H9 (cell line): ENCODE results near the gene YPEL4. TPM values are rescaled to one million over a fixed set of nuclear protein-coding genes. Genes with fewer than 3 reads are reported as not detected.

Experiments used
- DNase-seq: peaks from one replicate; pipeline ENCODE4 v3.0.0-alpha.2; 2017
- H2AFZ ChIP-seq: one replicate; pipeline ENCODE4 v1.6.1; 2013; ENCODE audit warnings: mild to moderate bottlenecking, low read length, control low read depth, moderate library complexity
- H2AK5ac ChIP-seq: 2 replicates; pipeline ENCODE4 v1.6.1; 2013; ENCODE audit warnings: low read length, control low read depth, mixed read lengths; ENCODE audit not compliant: insufficient read length
- H2BK120ac ChIP-seq: one replicate; pipeline ENCODE4 v1.6.1; 2013; ENCODE audit warnings: low read depth, mild to moderate bottlenecking, low read length, control low read depth, inconsistent platforms; ENCODE audit not compliant: poor library complexity, severe bottlenecking
- H2BK12ac ChIP-seq: 2 replicates; pipeline ENCODE4 v1.6.1; 2013; ENCODE audit warnings: low read length, control low read depth, mixed read lengths, low read depth; ENCODE audit not compliant: insufficient read length
- H2BK15ac ChIP-seq: 2 replicates; pipeline ENCODE4 v1.6.1; 2013; ENCODE audit warnings: low read depth, low read length, control low read depth
- H2BK20ac ChIP-seq: one replicate; pipeline ENCODE4 v1.6.1; 2013; ENCODE audit warnings: low read depth, mild to moderate bottlenecking, low read length, control low read depth, inconsistent platforms; ENCODE audit not compliant: poor library complexity, severe bottlenecking
- H2BK5ac ChIP-seq: 2 replicates; pipeline ENCODE4 v1.6.1; 2013; ENCODE audit warnings: low read length, control low read depth, mixed read lengths; ENCODE audit not compliant: insufficient read length
- H3K14ac ChIP-seq: 2 replicates; pipeline ENCODE4 v1.6.1; 2013; ENCODE audit warnings: low read length, control low read depth; ENCODE audit not compliant: insufficient read depth
- H3K18ac ChIP-seq: 2 replicates; pipeline ENCODE4 v1.6.1; 2013; ENCODE audit warnings: low read depth, mild to moderate bottlenecking, mixed read lengths, low read length, control low read depth; ENCODE audit not compliant: insufficient read length
- H3K23ac ChIP-seq: 2 replicates; pipeline ENCODE4 v1.6.1; 2013; ENCODE audit warnings: low read length, control low read depth, mixed read lengths, low read depth; ENCODE audit not compliant: insufficient read length
- H3K23me2 ChIP-seq: 2 replicates; pipeline ENCODE4 v1.6.1; 2013; ENCODE audit warnings: low read depth, mild to moderate bottlenecking, mixed read lengths, low read length, control low read depth; ENCODE audit not compliant: insufficient read length, poor library complexity, severe bottlenecking
- H3K27ac ChIP-seq: 2 replicates; pipeline ENCODE4 v1.5.1; 2013; ENCODE audit warnings: low read length, control low read depth, mixed read lengths, low read depth; ENCODE audit not compliant: insufficient read length
- H3K27me3 ChIP-seq: 2 replicates; pipeline ENCODE4 v1.6.1; 2013; ENCODE audit warnings: low read length, control low read depth, inconsistent platforms; ENCODE audit not compliant: insufficient read depth
- H3K4ac ChIP-seq: 2 replicates; pipeline ENCODE4 v1.6.1; 2013; ENCODE audit warnings: low read depth, mild to moderate bottlenecking, control low read depth, inconsistent platforms, low read length, moderate library complexity
- H3K4me1 ChIP-seq: 2 replicates; pipeline ENCODE4 v1.6.1; 2013; ENCODE audit warnings: low read length, control low read depth, inconsistent platforms; ENCODE audit not compliant: insufficient read depth
- H3K4me2 ChIP-seq: 2 replicates; pipeline ENCODE4 v1.6.1; 2013; ENCODE audit warnings: low read length, control low read depth, mixed read lengths; ENCODE audit not compliant: insufficient read length, insufficient read depth
- H3K56ac ChIP-seq: 2 replicates; pipeline ENCODE4 v1.6.1; 2013; ENCODE audit warnings: low read depth, mild to moderate bottlenecking, mixed read lengths, low read length, control low read depth; ENCODE audit not compliant: insufficient read length
- H3K79me1 ChIP-seq: 2 replicates; pipeline ENCODE4 v1.6.1; 2013; ENCODE audit warnings: low read depth, mild to moderate bottlenecking, moderate library complexity, low read length, control low read depth, inconsistent platforms; ENCODE audit not compliant: insufficient read depth, poor library complexity, severe bottlenecking
- H3K79me2 ChIP-seq: 2 replicates; pipeline ENCODE4 v1.6.1; 2013; ENCODE audit warnings: low read length, control low read depth, inconsistent platforms; ENCODE audit not compliant: insufficient read depth
- H3K9ac ChIP-seq: 2 replicates; pipeline ENCODE4 v1.6.1; 2013; ENCODE audit warnings: low read length, control low read depth, mixed read lengths; ENCODE audit not compliant: insufficient read length; ENCODE audit errors: extremely low read depth
- H3K9me3 ChIP-seq: one replicate; pipeline ENCODE4 v1.6.1; 2013; ENCODE audit warnings: low read depth, low read length, inconsistent platforms; ENCODE audit not compliant: control insufficient read depth
- H3T11ph ChIP-seq: one replicate; pipeline ENCODE4 v1.6.1; 2013; ENCODE audit warnings: mild to moderate bottlenecking, low read length, control low read depth, inconsistent platforms
- H4K20me1 ChIP-seq: one replicate; pipeline ENCODE4 v1.6.1; 2013; ENCODE audit not compliant: control insufficient read depth, insufficient read length, insufficient read depth
- H4K5ac ChIP-seq: 2 replicates; pipeline ENCODE4 v1.6.1; 2013; ENCODE audit warnings: low read depth, mild to moderate bottlenecking, mixed read lengths, low read length, control low read depth; ENCODE audit not compliant: insufficient read length
- H4K8ac ChIP-seq: replicated peaks from 2 replicates; pipeline ENCODE4 v1.6.1; 2013; ENCODE audit warnings: low read length, control low read depth, mixed read lengths, low read depth; ENCODE audit not compliant: insufficient read length
- H4K91ac ChIP-seq: 2 replicates; pipeline ENCODE4 v1.6.1; 2013; ENCODE audit warnings: low read depth, mild to moderate bottlenecking, moderate library complexity, mixed read lengths, low read length, control low read depth; ENCODE audit not compliant: insufficient read length
- H3K27ac Mint-ChIP-seq, 3 experiments: 2 replicates in 2 of 3; 3 replicates in 1 of 3; pipeline ENCODE4 v1.8.0; 2020 to 2021; ENCODE audit warnings: mixed read lengths in 3 of 3, mild to moderate bottlenecking in 1 of 3, moderate library complexity in 1 of 3
- H3K27me3 Mint-ChIP-seq: 2 replicates; pipeline ENCODE4 v1.8.0; 2021; ENCODE audit warnings: low read depth, mild to moderate bottlenecking, moderate library complexity, mixed read lengths
- H3K36me3 Mint-ChIP-seq, 3 experiments: 2 replicates in 2 of 3; 3 replicates in 1 of 3; pipeline ENCODE4 v1.8.0; 2020 to 2021; ENCODE audit warnings: low read depth in 3 of 3, mixed read lengths in 3 of 3; ENCODE audit not compliant: insufficient read depth in 1 of 3
- H3K4me1 Mint-ChIP-seq, 2 experiments: 2 replicates each; pipeline ENCODE4 v1.8.0; 2020; ENCODE audit warnings: mixed read lengths in 2 of 2
- H3K4me3 Mint-ChIP-seq, 2 experiments: 2 replicates in 1 of 2; 3 replicates in 1 of 2; pipeline ENCODE4 v1.8.0; 2020 to 2021; ENCODE audit warnings: mild to moderate bottlenecking in 2 of 2, mixed read lengths in 2 of 2, moderate library complexity in 1 of 2
- H3K9me3 Mint-ChIP-seq, 2 experiments: 2 replicates in 1 of 2; 3 replicates in 1 of 2; pipeline ENCODE4 v1.8.0; 2020; ENCODE audit warnings: mild to moderate bottlenecking in 2 of 2, mixed read lengths in 2 of 2, moderate library complexity in 1 of 2
- WGBS: extraction: QIAGEN DNeasy Blood & Tissue Kit; methylation state at CpG from one replicate; pipeline ENCODE4 v1.1.7; 2013; ENCODE audit warnings: missing lambda C conversion rate, low lambda C conversion rate, mixed read lengths; ENCODE audit not compliant: insufficient read length; ENCODE audit errors: extremely low coverage; 5-methylcytosine and 5-hydroxymethylcytosine counted together
- total RNA-seq: library from RNA; stranded (reverse); gene quantifications from 2 replicates; pipeline ENCODE4 v1.2.1, GENCODE V29; 2021
- TF ChIP-seq, protein P1 (sequence below): fragments of 200-600 bp; sonication (generic); conservative IDR thresholded peaks from 3 replicates; pipeline ENCODE4 v1.8.0; 2021; ENCODE audit warnings: antibody characterized with exemption, mild to moderate bottlenecking

Gene YPEL4
- total RNA-seq, 1 experiment from 2014 or later = 0.13 TPM

DNA sequence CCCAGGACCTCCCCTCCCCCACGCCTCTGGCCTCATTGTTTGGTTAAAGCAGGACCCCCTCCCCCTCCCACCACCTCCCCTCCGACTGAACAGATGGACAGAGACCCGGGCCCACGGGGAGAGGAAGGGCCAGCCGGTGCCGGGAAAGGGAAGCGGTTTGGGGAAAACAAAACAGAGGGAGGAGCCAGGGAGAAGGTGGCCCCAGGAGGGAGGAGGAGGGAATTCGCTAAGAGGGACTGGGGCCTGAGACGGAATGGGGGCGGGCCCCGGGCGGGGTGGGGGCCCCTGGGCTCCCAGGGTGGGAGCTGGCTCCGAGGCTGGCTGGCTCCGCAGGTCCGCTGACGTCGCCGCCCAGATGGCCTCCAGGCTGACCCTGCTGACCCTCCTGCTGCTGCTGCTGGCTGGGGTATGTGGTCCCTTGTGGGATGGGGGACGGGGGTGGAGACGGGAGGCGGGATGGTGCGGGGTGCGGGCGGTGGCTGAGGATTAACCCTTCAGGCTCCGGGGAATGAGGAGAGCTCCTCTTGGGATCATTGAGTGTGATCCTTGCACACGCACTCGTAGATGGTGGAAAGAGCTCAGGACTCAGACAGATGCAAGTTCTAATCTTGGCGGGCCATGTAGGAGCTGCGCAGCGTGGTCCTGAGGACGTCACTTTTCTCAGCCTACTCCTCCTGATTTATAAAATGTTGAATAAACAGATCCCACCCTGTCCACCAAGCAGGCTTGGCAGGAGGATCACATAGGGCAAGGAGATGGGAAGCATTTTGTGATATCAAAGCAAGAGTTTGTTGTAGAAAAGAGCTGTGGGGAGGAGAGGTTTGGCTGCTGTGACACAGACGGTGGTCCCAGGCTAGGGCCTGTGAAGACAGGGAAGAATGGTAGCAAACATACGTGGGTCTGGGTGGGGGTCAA lies 51.5 kb downstream of the YPEL4 start:
- Histone ChIP-seq H2BK5ac (no peak overlapping the region), H3K27me3 (no peaks in the 10 kb centered on the region), H2AFZ (no peak overlapping the region), H3K4ac (no peak overlapping the region), H3K9ac (peak overlapping the region; percentile 27), H3K23me2 (peaks cover 8% of the 10 kb centered on the region), H3K9me3 (no peaks in the 10 kb centered on the region), H4K8ac (no peak overlapping the region), H3K4me1 (peaks cover 4% of the 10 kb centered on the region; the same call in 1 of the 2 replicates), H4K91ac (no peak overlapping the region), H3K23ac (no peak overlapping the region), H3K18ac (peak overlapping the region; percentile 11), H4K20me1 (no peaks in the 10 kb centered on the region), H2AK5ac (no peak overlapping the region), H3T11ph (no peak overlapping the region), H4K5ac (no peak overlapping the region), H2BK15ac (no peak overlapping the region), H3K14ac (peak overlapping the region; percentile 53; the same call in 1 of the 2 replicates), H2BK12ac (no peak overlapping the region), H3K27ac (no peak overlapping the region), H3K4me2 (peak overlapping the region; percentile 57), H3K79me1 (no peaks in the 10 kb centered on the region), H3K56ac (no peak overlapping the region), H3K79me2 (no peaks in the 10 kb centered on the region), H2BK20ac (no peak overlapping the region), H2BK120ac (no peak overlapping the region)
- peak; percentile 94 for DNase-seq
- Mint-ChIP-seq H3K9me3 (no peaks in the 10 kb centered on the region), H3K27ac (peak overlapping the region; percentile 19 to 98 (median 97); a peak in 5 of 7 replicates), H3K27me3 (no peaks in the 10 kb centered on the region), H3K4me3 (peak overlapping the region; percentile 70 to 79), H3K36me3 (peaks cover 15 to 30% (median 16%) of the 10 kb centered on the region in 3 experiments; a peak in 6 of 7 replicates), H3K4me1 (peaks cover 24 to 58% of the 10 kb centered on the region in 2 experiments)
- WGBS = no CpG with 5 or more reads among the region's 33 CpGs
- TF ChIP-seq, protein P1, sequence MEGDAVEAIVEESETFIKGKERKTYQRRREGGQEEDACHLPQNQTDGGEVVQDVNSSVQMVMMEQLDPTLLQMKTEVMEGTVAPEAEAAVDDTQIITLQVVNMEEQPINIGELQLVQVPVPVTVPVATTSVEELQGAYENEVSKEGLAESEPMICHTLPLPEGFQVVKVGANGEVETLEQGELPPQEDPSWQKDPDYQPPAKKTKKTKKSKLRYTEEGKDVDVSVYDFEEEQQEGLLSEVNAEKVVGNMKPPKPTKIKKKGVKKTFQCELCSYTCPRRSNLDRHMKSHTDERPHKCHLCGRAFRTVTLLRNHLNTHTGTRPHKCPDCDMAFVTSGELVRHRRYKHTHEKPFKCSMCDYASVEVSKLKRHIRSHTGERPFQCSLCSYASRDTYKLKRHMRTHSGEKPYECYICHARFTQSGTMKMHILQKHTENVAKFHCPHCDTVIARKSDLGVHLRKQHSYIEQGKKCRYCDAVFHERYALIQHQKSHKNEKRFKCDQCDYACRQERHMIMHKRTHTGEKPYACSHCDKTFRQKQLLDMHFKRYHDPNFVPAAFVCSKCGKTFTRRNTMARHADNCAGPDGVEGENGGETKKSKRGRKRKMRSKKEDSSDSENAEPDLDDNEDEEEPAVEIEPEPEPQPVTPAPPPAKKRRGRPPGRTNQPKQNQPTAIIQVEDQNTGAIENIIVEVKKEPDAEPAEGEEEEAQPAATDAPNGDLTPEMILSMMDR = no peak
